HepG2 (cell line): Measurements from ENCODE around the gene ZBTB9. TPM values are rescaled to one million over a fixed set of nuclear protein-coding genes. Genes with fewer than 3 reads are reported as not detected.

Experiments used
- HOXA7 ChIP-seq: sonication (generic); formaldehyde crosslinking; IDR thresholded peaks from 2 replicates; pipeline ENCODE4 v1.8.1; 2022; ENCODE audit warnings: mild to moderate bottlenecking, missing genetic modification reagents, moderate library complexity
- JARID2 ChIP-seq: sonication (generic); formaldehyde crosslinking; IDR thresholded peaks from 2 replicates; pipeline ENCODE4 v1.8.1; 2023; ENCODE audit warnings: missing genetic modification reagents, inconsistent platforms; ENCODE audit not compliant: insufficient replicate concordance
- KAT8 ChIP-seq: IDR thresholded peaks from 2 replicates; pipeline ENCODE4 v1.6.1; 2016; ENCODE audit warnings: missing genetic modification reagents, missing compliant biosample characterization
- MED1 ChIP-seq: sonication (generic); formaldehyde crosslinking; IDR thresholded peaks from 2 replicates; pipeline ENCODE4 v1.4.0; 2020; ENCODE audit warnings: missing genetic modification reagents
- POLR2A ChIP-seq, 2 experiments: IDR thresholded peaks; 2 replicates each; pipeline ENCODE4 v1.6.1; 2011; ENCODE audit warnings: low read depth in 2 of 2, low read length in 2 of 2, mild to moderate bottlenecking in 1 of 2, moderate library complexity in 1 of 2; ENCODE audit not compliant: insufficient read depth in 1 of 2
- RNF2 ChIP-seq: fragments of 450-650 bp; conservative IDR thresholded peaks from 2 replicates; pipeline ENCODE4 v1.6.1; 2016; ENCODE audit warnings: low read depth
- SAP130 ChIP-seq: IDR thresholded peaks from 2 replicates; pipeline ENCODE4 v1.6.1; 2016; ENCODE audit warnings: low read depth
- SPEN ChIP-seq: sonication (generic); formaldehyde crosslinking; IDR thresholded peaks from 2 replicates; pipeline ENCODE4 v1.5.1; 2020; ENCODE audit warnings: low read depth, mild to moderate bottlenecking, missing genetic modification reagents
- SSRP1 ChIP-seq: IDR thresholded peaks from 2 replicates; pipeline ENCODE4 v1.6.1; 2016; ENCODE audit warnings: control low read depth
- TBX3 ChIP-seq: fragments of 450-650 bp; IDR thresholded peaks from 2 replicates; pipeline ENCODE4 v1.6.1; 2017; ENCODE audit warnings: antibody characterized with exemption, mild to moderate bottlenecking, inconsistent platforms, borderline replicate concordance
- TOE1 ChIP-seq: sonication (generic); formaldehyde crosslinking; IDR thresholded peaks from 2 replicates; pipeline ENCODE4 v1.4.0; 2020; ENCODE audit warnings: mild to moderate bottlenecking, missing genetic modification reagents
- U2AF1 ChIP-seq: fragments of 200-400 bp; formaldehyde crosslinking; optimal IDR thresholded peaks from 2 replicates; pipeline ENCODE3; 2017; ENCODE audit warnings: mild to moderate bottlenecking, low read depth, low read length
- ZEB1 ChIP-seq: IDR thresholded peaks from 2 replicates; pipeline ENCODE4 v1.6.1; 2012; ENCODE audit warnings: mild to moderate bottlenecking, low read depth, inconsistent platforms; ENCODE audit not compliant: insufficient replicate concordance
- ZNF83 ChIP-seq: sonication (generic); formaldehyde crosslinking; IDR thresholded peaks from 2 replicates; pipeline ENCODE4 v1.4.0; 2020; ENCODE audit warnings: missing genetic modification reagents, mild to moderate bottlenecking, borderline replicate concordance
- ZNF841 ChIP-seq: sonication (generic); formaldehyde crosslinking; IDR thresholded peaks from 2 replicates; pipeline ENCODE4 v1.8.1; 2023; ENCODE audit warnings: missing genetic modification reagents, borderline replicate concordance
- polyA plus RNA-seq, 8 experiments: library from polyadenylated mRNA; depleted of rRNA in 3 of 8; stranded (reverse) in 7 of 8; unstranded in 1 of 8; fragments of >200 nt; fragmentation: Illumina TruSeq in 4 of 8; extraction: Trizol in 4 of 8; gene quantifications; 2 replicates each; pipeline versions ENCODE4 v1.2.1 to v1.2.3, GENCODE V29; 2011 to 2016; ENCODE audit warnings: low read depth in 4 of 8, missing spikeins in 1 of 8, mixed read lengths in 1 of 8; ENCODE audit not compliant: insufficient read depth in 1 of 8
- total RNA-seq, 5 experiments: library from RNA; depleted of rRNA; stranded (reverse); fragments of >200 nt; fragmentation: Illumina TruSeq; extraction: Trizol; gene quantifications; 2 replicates each; pipeline ENCODE4 v1.2.3, GENCODE V29; 2016; ENCODE audit warnings: low read depth in 1 of 5
- TF ChIP-seq, protein P1 (sequence below): sonication (generic); formaldehyde crosslinking; IDR thresholded peaks from 2 replicates; pipeline ENCODE4 v1.5.0; 2020; ENCODE audit warnings: missing genetic modification reagents
- TF ChIP-seq, protein P2 (sequence below): sonication (generic); formaldehyde crosslinking; IDR thresholded peaks from 2 replicates; pipeline ENCODE4 v1.4.0; 2020; ENCODE audit warnings: mild to moderate bottlenecking, missing genetic modification reagents
- TF ChIP-seq, protein P3 (sequence below): sonication (generic); formaldehyde crosslinking; IDR thresholded peaks from 2 replicates; pipeline ENCODE4 v1.8.1; 2023; ENCODE audit warnings: mild to moderate bottlenecking, missing genetic modification reagents
- TF ChIP-seq, protein P4 (sequence below): fragments of 450-650 bp; IDR thresholded peaks from 2 replicates; pipeline ENCODE4 v1.6.1; 2017; ENCODE audit warnings: mild to moderate bottlenecking
- TF ChIP-seq, protein P5 (sequence below): sonication (generic); formaldehyde crosslinking; conservative IDR thresholded peaks from 2 replicates; pipeline ENCODE4 v1.4.0; 2020; ENCODE audit warnings: missing genetic modification reagents

The ZBTB9 gene
- total and polyA plus RNA-seq, 2 of the 13 experiments (the other 11 are each of a cell fraction or from before 2014, with no cell fraction given): 5.3 to 9.2 TPM

DNA sequence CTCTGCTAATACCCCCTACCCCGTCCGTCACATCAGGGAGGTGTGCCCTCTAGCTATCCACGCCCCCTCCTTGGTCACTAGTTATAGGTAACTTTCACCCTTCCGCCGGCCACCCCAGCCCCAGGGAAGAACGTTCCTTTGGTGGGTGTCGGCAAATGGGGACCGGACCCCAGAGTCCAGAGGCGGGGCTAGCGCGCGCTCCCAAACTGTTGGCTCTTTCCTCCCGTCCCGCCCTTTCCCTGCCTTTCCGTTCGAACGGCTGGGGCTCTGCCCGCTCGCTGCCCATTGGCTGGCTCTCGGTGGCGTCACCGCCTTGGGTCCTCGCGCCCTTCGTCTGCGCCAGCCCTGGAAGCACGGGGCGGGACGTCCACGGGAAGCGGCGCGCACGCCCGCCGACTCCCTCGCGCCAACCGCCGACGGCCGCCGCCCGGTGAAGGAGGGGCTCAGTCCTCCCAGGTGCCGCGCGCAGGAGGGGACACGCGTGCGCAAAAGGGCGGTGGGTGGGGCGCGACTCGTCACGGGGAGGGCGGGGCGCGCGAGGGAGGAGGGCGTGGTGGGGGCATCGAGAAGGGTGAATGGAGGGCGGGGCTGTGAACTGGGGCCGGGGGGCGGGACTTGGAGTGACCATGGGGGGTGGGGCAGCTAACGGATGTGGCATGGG, 44.2 kb upstream of the ZBTB9 start (continued):
- TF ChIP-seq POLR2A (IDR thresholded peaks at IDR 0.05; ENCODE audit: insufficient read depth in 1 of 2, low read depth in 2 of 2, low read length in 2 of 2) (peak in 1 of 2 experiments; percentile 10; a peak in 1 of 4 replicates), ZEB1 (no peak), RNF2 (peak; percentile 87), MED1 (CRISPR knock-in tag) (peak; percentile 80), SSRP1 (CRISPR knock-in tag) (no peak), KAT8 (CRISPR knock-in tag) (peak; percentile 87), ZNF841 (CRISPR knock-in tag) (peak; percentile 92; the same call in 1 of the 2 replicates), ZNF83 (CRISPR knock-in tag) (peak; percentile 96; the same call in 1 of the 2 replicates), U2AF1 (no peak), SPEN (CRISPR knock-in tag) (peak; percentile 99), TBX3 (0 out of 2 replicates have a peak, but pooled peaks have one; percentile 10), JARID2 (CRISPR knock-in tag) (no peak), TOE1 (CRISPR knock-in tag) (no peak), HOXA7 (CRISPR knock-in tag) (peak; percentile 98), SAP130 (peak; percentile 93)
- TF ChIP-seq, protein P1, sequence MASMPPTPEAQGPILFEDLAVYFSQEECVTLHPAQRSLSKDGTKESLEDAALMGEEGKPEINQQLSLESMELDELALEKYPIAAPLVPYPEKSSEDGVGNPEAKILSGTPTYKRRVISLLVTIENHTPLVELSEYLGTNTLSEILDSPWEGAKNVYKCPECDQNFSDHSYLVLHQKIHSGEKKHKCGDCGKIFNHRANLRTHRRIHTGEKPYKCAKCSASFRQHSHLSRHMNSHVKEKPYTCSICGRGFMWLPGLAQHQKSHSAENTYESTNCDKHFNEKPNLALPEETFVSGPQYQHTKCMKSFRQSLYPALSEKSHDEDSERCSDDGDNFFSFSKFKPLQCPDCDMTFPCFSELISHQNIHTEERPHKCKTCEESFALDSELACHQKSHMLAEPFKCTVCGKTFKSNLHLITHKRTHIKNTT (CRISPR knock-in tag): no peak
- TF ChIP-seq, protein P2, sequence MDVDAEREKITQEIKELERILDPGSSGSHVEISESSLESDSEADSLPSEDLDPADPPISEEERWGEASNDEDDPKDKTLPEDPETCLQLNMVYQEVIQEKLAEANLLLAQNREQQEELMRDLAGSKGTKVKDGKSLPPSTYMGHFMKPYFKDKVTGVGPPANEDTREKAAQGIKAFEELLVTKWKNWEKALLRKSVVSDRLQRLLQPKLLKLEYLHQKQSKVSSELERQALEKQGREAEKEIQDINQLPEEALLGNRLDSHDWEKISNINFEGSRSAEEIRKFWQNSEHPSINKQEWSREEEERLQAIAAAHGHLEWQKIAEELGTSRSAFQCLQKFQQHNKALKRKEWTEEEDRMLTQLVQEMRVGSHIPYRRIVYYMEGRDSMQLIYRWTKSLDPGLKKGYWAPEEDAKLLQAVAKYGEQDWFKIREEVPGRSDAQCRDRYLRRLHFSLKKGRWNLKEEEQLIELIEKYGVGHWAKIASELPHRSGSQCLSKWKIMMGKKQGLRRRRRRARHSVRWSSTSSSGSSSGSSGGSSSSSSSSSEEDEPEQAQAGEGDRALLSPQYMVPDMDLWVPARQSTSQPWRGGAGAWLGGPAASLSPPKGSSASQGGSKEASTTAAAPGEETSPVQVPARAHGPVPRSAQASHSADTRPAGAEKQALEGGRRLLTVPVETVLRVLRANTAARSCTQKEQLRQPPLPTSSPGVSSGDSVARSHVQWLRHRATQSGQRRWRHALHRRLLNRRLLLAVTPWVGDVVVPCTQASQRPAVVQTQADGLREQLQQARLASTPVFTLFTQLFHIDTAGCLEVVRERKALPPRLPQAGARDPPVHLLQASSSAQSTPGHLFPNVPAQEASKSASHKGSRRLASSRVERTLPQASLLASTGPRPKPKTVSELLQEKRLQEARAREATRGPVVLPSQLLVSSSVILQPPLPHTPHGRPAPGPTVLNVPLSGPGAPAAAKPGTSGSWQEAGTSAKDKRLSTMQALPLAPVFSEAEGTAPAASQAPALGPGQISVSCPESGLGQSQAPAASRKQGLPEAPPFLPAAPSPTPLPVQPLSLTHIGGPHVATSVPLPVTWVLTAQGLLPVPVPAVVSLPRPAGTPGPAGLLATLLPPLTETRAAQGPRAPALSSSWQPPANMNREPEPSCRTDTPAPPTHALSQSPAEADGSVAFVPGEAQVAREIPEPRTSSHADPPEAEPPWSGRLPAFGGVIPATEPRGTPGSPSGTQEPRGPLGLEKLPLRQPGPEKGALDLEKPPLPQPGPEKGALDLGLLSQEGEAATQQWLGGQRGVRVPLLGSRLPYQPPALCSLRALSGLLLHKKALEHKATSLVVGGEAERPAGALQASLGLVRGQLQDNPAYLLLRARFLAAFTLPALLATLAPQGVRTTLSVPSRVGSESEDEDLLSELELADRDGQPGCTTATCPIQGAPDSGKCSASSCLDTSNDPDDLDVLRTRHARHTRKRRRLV (CRISPR knock-in tag): no peak
- TF ChIP-seq, protein P3, sequence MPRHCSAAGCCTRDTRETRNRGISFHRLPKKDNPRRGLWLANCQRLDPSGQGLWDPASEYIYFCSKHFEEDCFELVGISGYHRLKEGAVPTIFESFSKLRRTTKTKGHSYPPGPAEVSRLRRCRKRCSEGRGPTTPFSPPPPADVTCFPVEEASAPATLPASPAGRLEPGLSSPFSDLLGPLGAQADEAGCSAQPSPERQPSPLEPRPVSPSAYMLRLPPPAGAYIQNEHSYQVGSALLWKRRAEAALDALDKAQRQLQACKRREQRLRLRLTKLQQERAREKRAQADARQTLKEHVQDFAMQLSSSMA (CRISPR knock-in tag): peak; percentile 95
- TF ChIP-seq, protein P4, sequence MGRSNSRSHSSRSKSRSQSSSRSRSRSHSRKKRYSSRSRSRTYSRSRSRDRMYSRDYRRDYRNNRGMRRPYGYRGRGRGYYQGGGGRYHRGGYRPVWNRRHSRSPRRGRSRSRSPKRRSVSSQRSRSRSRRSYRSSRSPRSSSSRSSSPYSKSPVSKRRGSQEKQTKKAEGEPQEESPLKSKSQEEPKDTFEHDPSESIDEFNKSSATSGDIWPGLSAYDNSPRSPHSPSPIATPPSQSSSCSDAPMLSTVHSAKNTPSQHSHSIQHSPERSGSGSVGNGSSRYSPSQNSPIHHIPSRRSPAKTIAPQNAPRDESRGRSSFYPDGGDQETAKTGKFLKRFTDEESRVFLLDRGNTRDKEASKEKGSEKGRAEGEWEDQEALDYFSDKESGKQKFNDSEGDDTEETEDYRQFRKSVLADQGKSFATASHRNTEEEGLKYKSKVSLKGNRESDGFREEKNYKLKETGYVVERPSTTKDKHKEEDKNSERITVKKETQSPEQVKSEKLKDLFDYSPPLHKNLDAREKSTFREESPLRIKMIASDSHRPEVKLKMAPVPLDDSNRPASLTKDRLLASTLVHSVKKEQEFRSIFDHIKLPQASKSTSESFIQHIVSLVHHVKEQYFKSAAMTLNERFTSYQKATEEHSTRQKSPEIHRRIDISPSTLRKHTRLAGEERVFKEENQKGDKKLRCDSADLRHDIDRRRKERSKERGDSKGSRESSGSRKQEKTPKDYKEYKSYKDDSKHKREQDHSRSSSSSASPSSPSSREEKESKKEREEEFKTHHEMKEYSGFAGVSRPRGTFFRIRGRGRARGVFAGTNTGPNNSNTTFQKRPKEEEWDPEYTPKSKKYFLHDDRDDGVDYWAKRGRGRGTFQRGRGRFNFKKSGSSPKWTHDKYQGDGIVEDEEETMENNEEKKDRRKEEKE: no peak
- TF ChIP-seq, protein P5, sequence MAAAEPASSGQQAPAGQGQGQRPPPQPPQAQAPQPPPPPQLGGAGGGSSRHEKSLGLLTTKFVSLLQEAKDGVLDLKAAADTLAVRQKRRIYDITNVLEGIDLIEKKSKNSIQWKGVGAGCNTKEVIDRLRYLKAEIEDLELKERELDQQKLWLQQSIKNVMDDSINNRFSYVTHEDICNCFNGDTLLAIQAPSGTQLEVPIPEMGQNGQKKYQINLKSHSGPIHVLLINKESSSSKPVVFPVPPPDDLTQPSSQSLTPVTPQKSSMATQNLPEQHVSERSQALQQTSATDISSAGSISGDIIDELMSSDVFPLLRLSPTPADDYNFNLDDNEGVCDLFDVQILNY (CRISPR knock-in tag): peak; percentile 94
